Gastrocnemius medialis (tissue), 4 donors: ENCODE results near the gene RCOR1. TPM values are rescaled to one million over a fixed set of nuclear protein-coding genes. Genes with fewer than 3 reads are reported as not detected.

Source experiments
- ATAC-seq, 2 donors: fragments of 150-250 bp; one replicate each; pipeline ENCODE4 v1.9.1; 2016
- DNase-seq, 2 donors: peaks; one replicate each; pipeline ENCODE4 v3.0.0-alpha.2; 2019
- H3K27ac ChIP-seq, 4 donors: fragments of 200-600 bp; sonication (generic); 1 replicate in 1 of 4; 2 replicates in 3 of 4; pipeline ENCODE4 v1.5.1; 2016 to 2018; ENCODE audit warnings: mild to moderate bottlenecking in 2 of 4, moderate library complexity in 1 of 4
- H3K27me3 ChIP-seq, 3 donors: fragments of 200-600 bp; sonication (generic) in 2 of 3; 1 replicate in 1 of 3; 2 replicates in 2 of 3; pipeline versions ENCODE4 v1.5.1 to v1.6.0; 2016 to 2019; ENCODE audit warnings: mild to moderate bottlenecking in 1 of 3, moderate library complexity in 1 of 3
- H3K36me3 ChIP-seq, 2 donors: fragments of 200-600 bp; sonication (generic) in 1 of 2; one replicate each; pipeline ENCODE4 v1.5.1; 2017 to 2018
- H3K4me1 ChIP-seq, 2 donors: fragments of 200-600 bp; sonication (generic) in 1 of 2; one replicate each; pipeline ENCODE4 v1.5.1; 2016 to 2017; ENCODE audit warnings: mild to moderate bottlenecking in 2 of 2
- H3K4me3 ChIP-seq, 4 donors: fragments of 200-600 bp; sonication (generic) in 3 of 4; 1 replicate in 1 of 4; 2 replicates in 3 of 4; pipeline ENCODE4 v1.5.1; 2016 to 2019; ENCODE audit warnings: mild to moderate bottlenecking in 2 of 4
- H3K9me3 ChIP-seq, 3 donors: fragments of 200-600 bp; sonication (generic) in 2 of 3; 1 replicate in 1 of 3; 2 replicates in 2 of 3; pipeline ENCODE4 v1.5.1; 2016 to 2019
- CTCF ChIP-seq, 5 experiments: fragments of 450-650 bp in 3 of 5; fragments of 200-600 bp in 2 of 5; sonication (generic) in 2 of 5; IDR thresholded peaks in 4 of 5; conservative IDR thresholded peaks in 1 of 5; 1 replicate in 4 of 5; 2 replicates in 1 of 5; pipeline ENCODE4 v1.5.1; 2016 to 2019; ENCODE audit warnings: antibody characterized with exemption in 5 of 5, mild to moderate bottlenecking in 3 of 5, moderate library complexity in 3 of 5
- POLR2A ChIP-seq, 2 donors: fragments of 450-650 bp; IDR thresholded peaks; one replicate each; pipeline ENCODE4 v1.6.1; 2017; ENCODE audit warnings: antibody characterized with exemption in 2 of 2, mild to moderate bottlenecking in 2 of 2, moderate library complexity in 2 of 2
- in situ Hi-C, 4 donors: fragments of 200-750 bp; cut with MboI; loops; one replicate each; pipeline versions ENCODE4 v1.15.0 to v1.8.0; 2017; ENCODE audit warnings: low sequenced_read_pairs in 4 of 4
- intact Hi-C: fragments of 100-400 bp; cut with DNase I; formaldehyde crosslinking; loops from one replicate; pipeline ENCODE4 v1.15.1; 2023; ENCODE audit warnings: low total_unique reads
- total RNA-seq, 4 donors: library from RNA; depleted of rRNA; stranded (reverse); fragments of >200 nt; gene quantifications; one replicate each; pipeline versions ENCODE4 v1.1.0 to v1.2.3, GENCODE V29; 2016

RCOR1 gene
- total RNA-seq, 4 donors from 2014 or later = 10.0 to 14.2 (median 12.1) TPM

DNA sequence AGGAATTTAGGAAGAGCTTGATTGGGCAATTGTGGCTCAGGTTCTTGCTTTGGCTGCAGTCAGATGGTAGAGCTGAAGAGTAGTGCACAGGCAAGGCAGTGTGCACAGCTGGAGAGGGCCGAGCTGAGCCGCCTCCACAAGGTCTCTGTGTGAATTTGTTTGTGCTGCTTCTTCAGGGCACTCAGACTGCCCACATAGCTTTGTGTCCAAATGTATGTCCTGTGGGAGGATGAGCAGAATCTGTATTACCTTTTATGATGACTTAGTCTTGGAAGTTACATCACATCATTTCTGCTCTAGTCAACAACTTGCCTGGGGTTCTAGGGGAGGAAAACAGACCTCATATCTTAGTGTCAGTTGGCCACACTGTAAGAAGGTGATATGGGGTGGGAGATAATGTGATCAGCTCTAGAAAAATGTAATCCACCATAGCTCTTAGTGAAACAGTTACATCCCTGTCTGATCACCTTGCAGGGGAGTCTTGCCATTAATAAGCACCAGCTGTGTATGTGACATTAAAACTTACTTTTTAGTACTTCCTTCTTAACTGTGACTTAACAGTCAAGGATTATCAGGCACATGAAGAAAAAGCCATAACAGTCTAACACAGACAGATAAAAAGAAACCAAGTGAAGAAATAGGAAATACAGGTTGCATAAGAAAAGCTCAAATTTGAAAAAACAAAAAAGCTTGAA lies 53.4 kb downstream of the RCOR1 start:
- DNase-seq (no peak), ATAC-seq (no peak)
- Histone ChIP-seq H3K27ac (no peak overlapping the region), H3K36me3 (no peaks in the 10 kb centered on the region), H3K4me1 (peaks cover 7 to 18% of the 10 kb centered on the region in 2 donors), H3K9me3 (no peaks in the 10 kb centered on the region), H3K27me3 (no peaks in the 10 kb centered on the region), H3K4me3 (no peak overlapping the region)
- no peak for TF ChIP-seq POLR2A (IDR thresholded peaks at IDR 0.05)
- TF ChIP-seq CTCF (IDR thresholded peaks at IDR 0.05 in 4 of 5, conservative IDR thresholded peaks at IDR 0.05 in 1 of 5) = no peak
- intact Hi-C loops = no loop called here
- in situ Hi-C loops = no loop called here

DNA sequence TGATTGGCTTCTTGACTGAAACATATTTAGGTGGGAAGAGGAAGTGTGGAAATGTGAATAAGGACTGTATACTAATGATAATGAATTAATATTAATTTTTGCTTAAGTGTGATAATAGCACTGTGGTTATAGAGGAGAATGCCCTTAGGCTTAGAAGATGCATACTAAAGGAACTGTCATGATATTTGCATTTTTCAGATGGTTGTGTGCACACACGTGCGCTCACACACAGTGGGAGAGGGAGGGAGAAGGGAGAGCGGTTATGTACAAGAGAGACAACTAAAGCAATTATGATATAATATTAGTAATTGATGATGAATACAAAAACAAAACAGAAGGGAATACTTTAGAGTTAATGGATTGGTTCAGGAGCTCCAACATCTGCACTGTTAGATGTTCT lies 54.2 kb downstream of the RCOR1 start:
- no peaks in the 10 kb centered on the region for H3K9me3 ChIP-seq
- peaks cover 7 to 20% of the 10 kb centered on the region in 2 donors for H3K4me1 ChIP-seq
- ATAC-seq (no peak), DNase-seq (no peak)
- intact Hi-C loops = no loop called here
- no peak overlapping the region for H3K4me3 ChIP-seq
- TF ChIP-seq CTCF (IDR thresholded peaks at IDR 0.05 in 4 of 5, conservative IDR thresholded peaks at IDR 0.05 in 1 of 5) = no peak
- TF ChIP-seq POLR2A (IDR thresholded peaks at IDR 0.05) = no peak
- H3K27me3 ChIP-seq = no peaks in the 10 kb centered on the region
- no peak overlapping the region for H3K27ac ChIP-seq
- in situ Hi-C loops = no loop called here
- no peaks in the 10 kb centered on the region for H3K36me3 ChIP-seq

GRCh38 chr14:102652194-102652593 lies 59.7 kb downstream of the RCOR1 start:
- Histone ChIP-seq H3K4me3 (no peak overlapping the region), H3K36me3 (no peaks in the 10 kb centered on the region), H3K9me3 (no peaks in the 10 kb centered on the region), H3K27ac (no peak overlapping the region), H3K27me3 (no peaks in the 10 kb centered on the region), H3K4me1 (peaks cover 9 to 12% of the 10 kb centered on the region in 2 donors)
- no peak for DNase-seq
- intact Hi-C loops (no loop called here), in situ Hi-C loops (no loop called here)
- TF ChIP-seq CTCF (IDR thresholded peaks at IDR 0.05 in 4 of 5, conservative IDR thresholded peaks at IDR 0.05 in 1 of 5) (no peak), POLR2A (IDR thresholded peaks at IDR 0.05) (no peak)
- no peak for ATAC-seq

DNA sequence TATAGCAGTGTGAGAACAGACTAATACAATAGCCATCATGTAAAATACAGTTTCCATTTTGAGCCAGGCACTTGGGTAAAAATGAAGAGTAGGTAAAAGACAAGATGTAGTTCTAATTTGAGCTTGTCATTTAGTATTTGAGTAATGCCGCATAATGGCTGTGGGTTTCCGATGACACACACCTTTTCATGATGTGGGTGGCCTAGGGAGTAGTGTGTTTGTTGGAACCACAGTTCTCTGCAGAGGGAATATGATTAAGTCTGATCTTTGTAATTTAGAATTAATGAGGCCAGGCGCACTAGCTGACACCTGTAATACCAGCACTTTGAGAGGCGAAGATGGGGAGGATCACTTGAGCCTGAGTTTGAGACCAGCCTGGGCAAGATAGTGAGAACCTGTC lies 61.8 kb downstream of the RCOR1 start:
- ATAC-seq (no peak), DNase-seq (no peak)
- in situ Hi-C loops (no loop called here), intact Hi-C loops (no loop called here)
- Histone ChIP-seq H3K36me3 (no peaks in the 10 kb centered on the region), H3K4me3 (no peak overlapping the region), H3K9me3 (no peaks in the 10 kb centered on the region), H3K27ac (no peak overlapping the region), H3K27me3 (no peaks in the 10 kb centered on the region), H3K4me1 (peaks cover 9 to 12% of the 10 kb centered on the region in 2 donors)
- no peak for TF ChIP-seq POLR2A (IDR thresholded peaks at IDR 0.05)
- TF ChIP-seq CTCF (IDR thresholded peaks at IDR 0.05 in 4 of 5, conservative IDR thresholded peaks at IDR 0.05 in 1 of 5) = no peak

GRCh38 chr14:102655137-102655536 lies 62.7 kb downstream of the RCOR1 start:
- H3K4me3 ChIP-seq = no peak overlapping the region
- H3K27ac ChIP-seq = no peak overlapping the region
- DNase-seq (no peak), ATAC-seq (no peak)
- H3K4me1 ChIP-seq = peaks cover 9 to 12% of the 10 kb centered on the region in 2 donors
- in situ Hi-C loops (no loop called here), intact Hi-C loops (no loop called here)
- no peak for TF ChIP-seq CTCF (IDR thresholded peaks at IDR 0.05 in 4 of 5, conservative IDR thresholded peaks at IDR 0.05 in 1 of 5)
- no peak for TF ChIP-seq POLR2A (IDR thresholded peaks at IDR 0.05)
- no peaks in the 10 kb centered on the region for H3K36me3 ChIP-seq
- H3K27me3 ChIP-seq = no peaks in the 10 kb centered on the region
- H3K9me3 ChIP-seq = no peaks in the 10 kb centered on the region
